Measurements from ENCODE around the gene GLB1L3.

Gene GLB1L3

DNA sequence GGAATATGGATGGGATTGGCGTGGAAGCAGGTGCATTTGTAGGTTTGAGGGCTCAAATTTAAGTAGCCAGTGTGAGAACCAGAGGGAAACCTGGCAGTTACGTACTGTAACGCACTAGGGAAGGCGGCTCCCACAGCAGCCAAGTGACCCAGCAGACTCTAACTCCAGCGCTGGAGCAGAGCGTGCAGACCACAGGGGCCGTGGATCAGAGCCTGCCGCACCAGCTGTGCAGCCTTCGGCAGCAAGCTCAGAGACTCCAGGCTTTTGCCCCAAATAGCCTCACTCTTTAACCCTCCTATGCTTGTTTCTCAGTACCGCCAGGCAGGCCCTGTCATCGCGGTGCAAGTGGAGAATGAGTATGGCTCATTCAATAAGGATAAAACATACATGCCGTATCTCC is 12.3 kb downstream of the GLB1L3 start:
- Histone ChIP-seq H3K36me3 (ENCODE audit: control insufficient read depth, insufficient read depth, low read length) (no peaks in the 10 kb centered on the region), H3K4me3 (replicated peaks; ENCODE audit: low read depth, low read length) (no peak overlapping the region), H3K27me3 (replicated peaks; ENCODE audit: control insufficient read depth, insufficient read depth, low read length) (no peaks in the 10 kb centered on the region; the same call in none of the 2 replicates)
- TF ChIP-seq, protein P1, sequence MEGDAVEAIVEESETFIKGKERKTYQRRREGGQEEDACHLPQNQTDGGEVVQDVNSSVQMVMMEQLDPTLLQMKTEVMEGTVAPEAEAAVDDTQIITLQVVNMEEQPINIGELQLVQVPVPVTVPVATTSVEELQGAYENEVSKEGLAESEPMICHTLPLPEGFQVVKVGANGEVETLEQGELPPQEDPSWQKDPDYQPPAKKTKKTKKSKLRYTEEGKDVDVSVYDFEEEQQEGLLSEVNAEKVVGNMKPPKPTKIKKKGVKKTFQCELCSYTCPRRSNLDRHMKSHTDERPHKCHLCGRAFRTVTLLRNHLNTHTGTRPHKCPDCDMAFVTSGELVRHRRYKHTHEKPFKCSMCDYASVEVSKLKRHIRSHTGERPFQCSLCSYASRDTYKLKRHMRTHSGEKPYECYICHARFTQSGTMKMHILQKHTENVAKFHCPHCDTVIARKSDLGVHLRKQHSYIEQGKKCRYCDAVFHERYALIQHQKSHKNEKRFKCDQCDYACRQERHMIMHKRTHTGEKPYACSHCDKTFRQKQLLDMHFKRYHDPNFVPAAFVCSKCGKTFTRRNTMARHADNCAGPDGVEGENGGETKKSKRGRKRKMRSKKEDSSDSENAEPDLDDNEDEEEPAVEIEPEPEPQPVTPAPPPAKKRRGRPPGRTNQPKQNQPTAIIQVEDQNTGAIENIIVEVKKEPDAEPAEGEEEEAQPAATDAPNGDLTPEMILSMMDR (IDR thresholded peaks at IDR 0.05; ENCODE audit: insufficient read depth, low read length, poor library complexity, severe bottlenecking) = no peak
- DNase-seq (ENCODE audit: extremely low read depth, insufficient read length) = no peak

DNA sequence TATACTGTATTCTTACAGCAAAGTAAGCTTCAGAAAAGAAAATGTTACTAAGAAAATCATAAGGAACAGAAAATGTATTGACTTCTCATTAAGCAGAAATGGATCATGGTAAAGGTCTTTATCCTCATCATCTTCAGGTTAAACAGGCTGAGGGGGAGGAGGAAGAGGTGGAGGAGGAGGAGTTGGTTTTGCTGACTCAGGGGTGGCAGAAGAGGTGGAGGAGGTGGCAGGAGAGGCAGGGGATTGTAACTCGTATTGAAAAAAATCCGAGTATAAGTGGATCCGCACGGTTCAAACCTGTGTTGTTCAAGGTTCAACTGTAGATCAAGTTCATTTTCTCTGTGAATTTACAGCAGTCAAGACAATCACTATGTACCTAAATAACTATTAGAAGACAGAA is 13.0 kb downstream of the GLB1L3 start:
- H3K4me3 ChIP-seq (replicated peaks; ENCODE audit: low read depth, low read length) = no peak overlapping the region
- DNase-seq (ENCODE audit: extremely low read depth, insufficient read length) = no peak
- TF ChIP-seq, protein P1 (IDR thresholded peaks at IDR 0.05; ENCODE audit: insufficient read depth, low read length, poor library complexity, severe bottlenecking) = no peak
- no peaks in the 10 kb centered on the region for H3K36me3 ChIP-seq (ENCODE audit: control insufficient read depth, insufficient read depth, low read length)
- no peaks in the 10 kb centered on the region; the same call in none of the 2 replicates for H3K27me3 ChIP-seq (replicated peaks; ENCODE audit: control insufficient read depth, insufficient read depth, low read length)

DNA sequence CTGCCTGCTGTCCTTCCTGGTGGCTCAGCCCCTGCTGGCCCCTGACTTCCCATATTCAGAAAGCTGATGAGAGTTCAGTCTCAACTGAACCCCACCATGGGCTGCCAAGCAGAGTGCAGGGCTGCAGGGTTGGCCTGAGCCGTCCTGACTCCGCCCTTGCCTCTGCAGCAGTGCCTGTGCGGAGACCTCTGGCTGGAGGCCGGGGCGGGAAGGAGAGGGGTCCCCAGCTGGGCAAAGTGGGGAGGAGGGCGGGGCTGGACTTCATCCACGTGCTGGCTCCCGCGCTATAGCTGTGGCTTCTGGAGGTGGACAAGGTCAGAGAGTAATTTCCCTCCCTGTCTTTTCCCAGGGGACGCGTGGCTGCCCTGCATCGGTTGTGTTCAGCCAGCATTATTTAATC is 13.6 kb downstream of the GLB1L3 start:
- H3K36me3 ChIP-seq (ENCODE audit: control insufficient read depth, insufficient read depth, low read length) = no peaks in the 10 kb centered on the region
- H3K4me3 ChIP-seq (replicated peaks; ENCODE audit: low read depth, low read length) = no peak overlapping the region
- DNase-seq (ENCODE audit: extremely low read depth, insufficient read length) = no peak
- TF ChIP-seq, protein P1 (IDR thresholded peaks at IDR 0.05; ENCODE audit: insufficient read depth, low read length, poor library complexity, severe bottlenecking) = no peak
- H3K27me3 ChIP-seq (replicated peaks; ENCODE audit: control insufficient read depth, insufficient read depth, low read length) = no peaks in the 10 kb centered on the region; the same call in none of the 2 replicates

DNA sequence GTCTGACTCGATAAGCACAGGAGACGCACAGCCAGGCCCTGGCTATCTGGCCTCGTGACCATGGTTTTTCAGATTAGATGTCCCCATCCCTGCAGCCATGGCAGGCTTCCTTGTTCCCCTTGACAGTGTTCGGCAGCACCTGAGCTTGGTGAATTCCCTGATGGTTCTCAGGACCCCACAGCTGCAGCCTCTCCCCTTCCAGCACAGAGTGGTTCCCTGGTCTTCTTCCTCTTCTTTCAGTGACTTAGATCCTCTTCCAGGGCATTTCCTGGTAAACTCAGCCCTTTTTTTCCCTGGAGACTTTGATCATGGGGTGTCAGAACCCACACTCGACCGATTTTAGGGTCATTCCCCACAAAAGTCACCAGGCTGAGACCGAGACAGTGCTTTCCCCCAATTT is 14.5 kb downstream of the GLB1L3 start:
- Histone ChIP-seq H3K27me3 (replicated peaks; ENCODE audit: control insufficient read depth, insufficient read depth, low read length) (no peaks in the 10 kb centered on the region; the same call in none of the 2 replicates), H3K36me3 (ENCODE audit: control insufficient read depth, insufficient read depth, low read length) (no peaks in the 10 kb centered on the region), H3K4me3 (replicated peaks; ENCODE audit: low read depth, low read length) (no peak overlapping the region)
- TF ChIP-seq, protein P1 (IDR thresholded peaks at IDR 0.05; ENCODE audit: insufficient read depth, low read length, poor library complexity, severe bottlenecking) = no peak
- DNase-seq (ENCODE audit: extremely low read depth, insufficient read length) = no peak

DNA sequence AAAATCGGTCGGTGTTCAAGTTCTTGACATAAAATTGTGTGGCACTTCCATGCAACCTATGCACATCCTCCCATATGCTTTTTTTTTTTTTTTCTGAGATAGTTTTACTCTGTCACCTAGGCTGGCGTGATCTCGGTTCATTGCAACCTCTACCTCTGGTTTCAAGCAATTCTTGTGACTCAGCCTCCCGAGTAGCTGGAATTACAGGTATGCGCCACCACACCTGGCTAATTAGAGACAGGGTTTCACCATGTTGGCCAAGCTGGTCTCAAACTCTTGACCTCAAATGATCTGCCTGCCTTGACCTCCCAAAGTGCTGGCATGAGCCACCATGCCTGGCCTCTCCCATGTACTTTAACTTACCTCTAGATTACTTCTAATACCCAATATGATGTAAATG is 15.0 kb downstream of the GLB1L3 start:
- Histone ChIP-seq H3K27me3 (replicated peaks; ENCODE audit: control insufficient read depth, insufficient read depth, low read length) (no peaks in the 10 kb centered on the region; the same call in none of the 2 replicates), H3K36me3 (ENCODE audit: control insufficient read depth, insufficient read depth, low read length) (no peaks in the 10 kb centered on the region), H3K4me3 (replicated peaks; ENCODE audit: low read depth, low read length) (no peak overlapping the region)
- no peak for DNase-seq (ENCODE audit: extremely low read depth, insufficient read length)
- TF ChIP-seq, protein P1 (IDR thresholded peaks at IDR 0.05; ENCODE audit: insufficient read depth, low read length, poor library complexity, severe bottlenecking) = no peak

DNA sequence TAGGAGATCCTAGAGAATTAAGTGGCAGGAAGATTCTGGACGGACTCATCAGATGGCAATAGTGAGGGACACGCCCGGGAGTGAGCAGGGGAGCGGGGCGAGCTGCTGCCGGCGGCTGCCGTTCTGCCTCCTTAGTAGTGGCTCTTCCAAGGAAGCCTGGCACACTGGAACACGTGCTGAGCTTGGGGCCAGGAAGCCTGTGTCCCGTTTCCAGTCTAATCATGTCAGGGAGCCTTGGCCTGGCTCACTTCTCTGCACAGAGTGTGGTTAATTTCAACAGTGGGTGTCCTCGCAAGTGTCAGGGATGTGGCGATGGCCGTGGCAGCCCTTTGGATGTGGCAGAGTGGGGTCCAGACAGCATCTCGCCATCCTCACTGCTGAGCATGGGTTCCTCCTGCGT is 16.5 kb downstream of the GLB1L3 start:
- DNase-seq (ENCODE audit: extremely low read depth, insufficient read length) = no peak
- TF ChIP-seq, protein P1 (IDR thresholded peaks at IDR 0.05; ENCODE audit: insufficient read depth, low read length, poor library complexity, severe bottlenecking) = no peak
- no peak overlapping the region for H3K4me3 ChIP-seq (replicated peaks; ENCODE audit: low read depth, low read length)
- no peaks in the 10 kb centered on the region; the same call in none of the 2 replicates for H3K27me3 ChIP-seq (replicated peaks; ENCODE audit: control insufficient read depth, insufficient read depth, low read length)
- H3K36me3 ChIP-seq (ENCODE audit: control insufficient read depth, insufficient read depth, low read length) = no peaks in the 10 kb centered on the region

Data from GM06990 (cell line).